CD4-positive, alpha-beta memory T cell (primary cell): ENCODE data around the gene BCORL1. TPM values are rescaled to one million over a fixed set of nuclear protein-coding genes. Genes with fewer than 3 reads are reported as not detected.

Experiments
- CTCF ChIA-PET: fragments of 350-600 bp; sonication (Branson Sonifier 250); formaldehyde crosslinking; loops from one replicate; lab custom pipeline; 2021; ENCODE audit warnings: inconsistent platforms; ENCODE audit not compliant: partially characterized antibody; lab: Charles Lee
- POLR2A ChIA-PET: fragments of 350-600 bp; sonication (Branson Sonifier 250); formaldehyde crosslinking; loops from one replicate; lab custom pipeline; 2021; ENCODE audit not compliant: partially characterized antibody; lab: Charles Lee
- DNase-seq, 5 donors: peaks; one replicate each; pipeline versions ENCODE4 v3.0.0 to v3.0.0-alpha.2; 2020 to 2022; ENCODE audit warnings: mixed read lengths in 1 of 5
- H3K27ac ChIP-seq: one replicate; pipeline ENCODE4 v1.7.0; 2013; ENCODE audit warnings: low read depth, low read length
- H3K27me3 ChIP-seq: 2 replicates; pipeline ENCODE4 v1.7.0; 2013; ENCODE audit warnings: mild to moderate bottlenecking, low read length, moderate library complexity; ENCODE audit not compliant: insufficient read depth
- H3K36me3 ChIP-seq: 2 replicates; pipeline ENCODE4 v1.7.0; 2013; ENCODE audit warnings: mild to moderate bottlenecking, low read length, moderate library complexity; ENCODE audit not compliant: insufficient read depth
- H3K4me1 ChIP-seq: 2 replicates; pipeline ENCODE4 v1.7.0; 2013; ENCODE audit warnings: mild to moderate bottlenecking, low read length, moderate library complexity; ENCODE audit not compliant: insufficient read depth
- H3K4me3 ChIP-seq, 2 donors: one replicate each; pipeline ENCODE4 v1.7.0; 2013; ENCODE audit warnings: low read length in 2 of 2, mild to moderate bottlenecking in 1 of 2
- H3K9me3 ChIP-seq, 2 donors: one replicate each; pipeline ENCODE4 v1.7.0; 2013; ENCODE audit warnings: low read length in 2 of 2, control low read depth in 1 of 2; ENCODE audit not compliant: control insufficient read depth in 1 of 2
- H3K27ac Mint-ChIP-seq, 7 donors: one replicate each; pipeline ENCODE4 v1.8.0; 2020 to 2021; ENCODE audit warnings: mixed read lengths in 7 of 7, mild to moderate bottlenecking in 6 of 7, inconsistent platforms in 3 of 7, moderate library complexity in 3 of 7
- H3K27me3 Mint-ChIP-seq, 2 donors: one replicate each; pipeline ENCODE4 v1.8.0; 2020 to 2021; ENCODE audit warnings: mixed read lengths in 2 of 2
- H3K36me3 Mint-ChIP-seq, 2 donors: one replicate each; pipeline ENCODE4 v1.8.0; 2020 to 2021; ENCODE audit warnings: mixed read lengths in 2 of 2, inconsistent platforms in 1 of 2, mild to moderate bottlenecking in 1 of 2
- H3K4me1 Mint-ChIP-seq, 4 donors: one replicate each; pipeline ENCODE4 v1.8.0; 2020 to 2021; ENCODE audit warnings: mixed read lengths in 4 of 4, mild to moderate bottlenecking in 1 of 4
- H3K4me3 Mint-ChIP-seq, 8 donors: one replicate each; pipeline ENCODE4 v1.8.0; 2020 to 2021; ENCODE audit warnings: mixed read lengths in 8 of 8, mild to moderate bottlenecking in 7 of 8, moderate library complexity in 6 of 8, inconsistent platforms in 3 of 8
- H3K9me3 Mint-ChIP-seq, 8 donors: one replicate each; pipeline ENCODE4 v1.8.0; 2020 to 2021; ENCODE audit warnings: mixed read lengths in 8 of 8, mild to moderate bottlenecking in 5 of 8, inconsistent platforms in 3 of 8, moderate library complexity in 1 of 8
- intact Hi-C: fragments of 100-400 bp; cut with micrococcal nuclease; formaldehyde crosslinking; loops from one replicate; pipeline ENCODE4 v1.15.1; 2023
- polyA plus RNA-seq, 2 donors: library from polyadenylated mRNA; unstranded; fragments of 300-500 nt; fragmentation: Illumina TruSeq; gene quantifications; one replicate each; pipeline ENCODE4 v1.2.3, GENCODE V29; 2021
- total RNA-seq, 2 experiments: library from RNA; stranded (reverse); gene quantifications; one replicate each; pipeline ENCODE4 v1.2.3, GENCODE V29; 2021

The BCORL1 gene
- total and polyA plus RNA-seq, 4 experiments from 2014 or later: 0.09 to 14.2 (median 9.3) TPM

- no peak for DNase-seq
- peaks cover 24 to 94% (median 72%) of the 10 kb centered on the region in 4 donors for H3K4me1 Mint-ChIP-seq
These were observed 102.3 kb downstream of the BCORL1 start for GRCh38 chrX:130084631-130085237.

GRCh38 chrX:130085551-130086446, 103.4 kb downstream of the BCORL1 start:
- no peaks in the 10 kb centered on the region for H3K27me3 Mint-ChIP-seq
- peak overlapping the region; percentile 72 to 78 for H3K4me3 ChIP-seq
- intact Hi-C loops: loop anchor here (2.0 kb wide), 1 partner anchor 25 kb away; the partner anchor contains the start of gene ELF4
- H3K27ac Mint-ChIP-seq: peak overlapping the region; percentile 89 to 96 (median 93)
- H3K4me3 Mint-ChIP-seq: peak overlapping the region; percentile 88 to 94 (median 92)
- POLR2A ChIA-PET: interaction anchor here (0.8 to 4.9 kb wide), 12 partner anchors 9 to 326 kb away, joined by 3 to 36 read pairs (median 4); partner anchors contain the start of genes AIFM1, ELF4 and RAB33A
- no peaks in the 10 kb centered on the region for H3K27me3 ChIP-seq
- CTCF ChIA-PET: interaction anchor here (0.9 to 9.4 kb wide), 6 partner anchors 12 to 79 kb away, joined by 3 to 118 read pairs (median 4); no protein-coding TSS in a partner anchor
- H3K27ac ChIP-seq: peak overlapping the region; percentile 70
- peak in 1 of 5 donors; percentile 56 for DNase-seq
- peaks cover 25 to 93% (median 73%) of the 10 kb centered on the region in 4 donors for H3K4me1 Mint-ChIP-seq
- H3K36me3 ChIP-seq: peaks cover 4% of the 10 kb centered on the region
- no peaks in the 10 kb centered on the region for H3K9me3 ChIP-seq
- H3K9me3 Mint-ChIP-seq: peaks cover 0 to 1% (median 0%) of the 10 kb centered on the region in 8 donors
- H3K36me3 Mint-ChIP-seq: peaks cover 0 to 7% of the 10 kb centered on the region in 2 donors
- peaks cover 79% of the 10 kb centered on the region for H3K4me1 ChIP-seq

More at GRCh38 chrX:130084631-130085237, 102.3 kb downstream of the BCORL1 start:
- ChIA-PET POLR2A (interaction anchor here (0.9 to 4.9 kb wide), 9 partner anchors 7 to 123 kb away, joined by 3 to 36 read pairs (median 7); partner anchors contain the start of genes AIFM1, ELF4 and RAB33A), CTCF (interaction anchor here (0.5 to 9.4 kb wide), 7 partner anchors 10 to 94 kb away, joined by 3 to 118 read pairs (median 3); partner anchors contain the start of gene RAB33A)
- Histone ChIP-seq H3K4me1 (peaks cover 83% of the 10 kb centered on the region), H3K4me3 (peak overlapping the region; percentile 72 to 78), H3K27ac (peak overlapping the region; percentile 70), H3K9me3 (no peaks in the 10 kb centered on the region), H3K36me3 (peaks cover 7% of the 10 kb centered on the region), H3K27me3 (no peaks in the 10 kb centered on the region)
- Mint-ChIP-seq H3K36me3 (peaks cover 0 to 10% of the 10 kb centered on the region in 2 donors), H3K27me3 (no peaks in the 10 kb centered on the region), H3K27ac (peak overlapping the region; percentile 66 to 96 (median 91)), H3K4me3 (peak overlapping the region; percentile 88 to 94 (median 92)), H3K9me3 (peaks cover 0 to 1% (median 0%) of the 10 kb centered on the region in 8 donors)
- intact Hi-C loops: no loop called here

GRCh38 chrX:130086447-130087206, 104.2 kb downstream of the BCORL1 start:
- CTCF ChIA-PET: interaction anchor here (0.9 to 9.4 kb wide), 5 partner anchors 11 to 33 kb away, joined by 3 to 118 read pairs (median 3); no protein-coding TSS in a partner anchor
- H3K27me3 Mint-ChIP-seq: no peaks in the 10 kb centered on the region

GRCh38 chrX:130090364-130090763, 107.9 kb downstream of the BCORL1 start:
- CTCF ChIA-PET: interaction anchor here (1.1 to 9.4 kb wide), 2 partner anchors 9 to 29 kb away, joined by 6 to 118 read pairs; no protein-coding TSS in a partner anchor

More at GRCh38 chrX:130086447-130087206, 104.2 kb downstream of the BCORL1 start:
- H3K27ac Mint-ChIP-seq: peak overlapping the region; percentile 89 to 94 (median 93)
- H3K36me3 ChIP-seq: no peaks in the 10 kb centered on the region
- H3K27ac ChIP-seq: peak overlapping the region; percentile 70
- H3K4me3 Mint-ChIP-seq: peak overlapping the region; percentile 88 to 94 (median 92)
- intact Hi-C loops: loop anchor here (2.0 kb wide), 1 partner anchor 24 kb away; the partner anchor contains the start of gene ELF4
- peaks cover 76% of the 10 kb centered on the region for H3K4me1 ChIP-seq
- POLR2A ChIA-PET: interaction anchor here (0.6 to 4.9 kb wide), 14 partner anchors 8 to 450 kb away, joined by 3 to 36 read pairs (median 4); partner anchors contain the start of genes AIFM1, ELF4 and RAB33A
- H3K27me3 ChIP-seq: no peaks in the 10 kb centered on the region
- peak; percentile 76 to 84 (median 78) for DNase-seq
- peaks cover 0 to 7% of the 10 kb centered on the region in 2 donors for H3K36me3 Mint-ChIP-seq
- H3K4me3 ChIP-seq: peak overlapping the region; percentile 72 to 78
- no peaks in the 10 kb centered on the region for H3K9me3 ChIP-seq
- H3K9me3 Mint-ChIP-seq: no peaks in the 10 kb centered on the region
- H3K4me1 Mint-ChIP-seq: peaks cover 24 to 90% (median 70%) of the 10 kb centered on the region in 4 donors

GRCh38 chrX:130091980-130092522, 109.6 kb downstream of the BCORL1 start:
- Mint-ChIP-seq H3K9me3 (no peaks in the 10 kb centered on the region), H3K27ac (peak overlapping the region; percentile 93 to 99 (median 96)), H3K4me3 (peak overlapping the region; percentile 87 to 96 (median 90)), H3K27me3 (no peaks in the 10 kb centered on the region), H3K36me3 (peaks cover 0 to 4% of the 10 kb centered on the region in 2 donors), H3K4me1 (peaks cover 33 to 82% (median 59%) of the 10 kb centered on the region in 4 donors)
- Histone ChIP-seq H3K36me3 (no peaks in the 10 kb centered on the region), H3K27ac (peak overlapping the region; percentile 69), H3K27me3 (no peaks in the 10 kb centered on the region), H3K4me1 (peaks cover 79% of the 10 kb centered on the region), H3K4me3 (peak overlapping the region in 1 of 2 donors; percentile 49), H3K9me3 (no peaks in the 10 kb centered on the region)
- DNase-seq: peak; percentile 85 to 96 (median 91)
- ChIA-PET POLR2A (interaction anchor here (0.7 to 1.7 kb wide), 11 partner anchors 8 to 487 kb away, joined by 3 to 12 read pairs (median 4); partner anchors contain the start of genes AIFM1, ELF4 and RAB33A), CTCF (interaction anchor here (1.0 to 9.4 kb wide), 3 partner anchors 10 to 28 kb away, joined by 4 to 118 read pairs (median 7); no protein-coding TSS in a partner anchor)
- intact Hi-C loops: loop anchor here (1.0 kb wide), 3 partner anchors 10 to 28 kb away; no protein-coding TSS in a partner anchor

More at GRCh38 chrX:130090364-130090763, 107.9 kb downstream of the BCORL1 start:
- no peak for DNase-seq
- no peaks in the 10 kb centered on the region for H3K9me3 ChIP-seq
- Mint-ChIP-seq H3K9me3 (no peaks in the 10 kb centered on the region), H3K4me1 (peaks cover 28 to 86% (median 66%) of the 10 kb centered on the region in 4 donors), H3K27ac (peak overlapping the region; percentile 76 to 94 (median 82)), H3K36me3 (peaks cover 0 to 5% of the 10 kb centered on the region in 2 donors), H3K27me3 (no peaks in the 10 kb centered on the region), H3K4me3 (peak overlapping the region in 7 of 8 donors; percentile 46 to 79 (median 61))
- no peak overlapping the region for H3K4me3 ChIP-seq
- no peaks in the 10 kb centered on the region for H3K27me3 ChIP-seq
- H3K4me1 ChIP-seq: peaks cover 78% of the 10 kb centered on the region
- no peaks in the 10 kb centered on the region for H3K36me3 ChIP-seq
- POLR2A ChIA-PET: interaction anchor here (0.7 kb wide), 1 partner anchor 75 kb away, joined by 3 read pairs; the partner anchor contains the start of gene AIFM1
- no peak overlapping the region for H3K27ac ChIP-seq
- intact Hi-C loops: no loop called here
